Measurements from ENCODE around the gene CDC25B. TPM values are rescaled to one million over a fixed set of nuclear protein-coding genes. Genes with fewer than 3 reads are reported as not detected.

CDC25B gene
- total and polyA plus RNA-seq, 2 of the 13 experiments (the other 11 are each of a cell fraction or from before 2014, with no cell fraction given): 14.5 to 19.4 TPM

GRCh38 chr20:3795511-3796468 is at the start of gene CDC25B (continued):
- peak; percentile 96 for TF ChIP-seq TFDP2 (CRISPR knock-in tag; IDR thresholded peaks at IDR 0.05)
- TF ChIP-seq ZNF816 (CRISPR knock-in tag; IDR thresholded peaks at IDR 0.05; ENCODE audit: borderline replicate concordance): peak; percentile 80; the same call in 1 of the 2 replicates
- TF ChIP-seq NR0B2 (CRISPR knock-in tag; IDR thresholded peaks at IDR 0.05): 0 out of 2 replicates have a peak, but pooled peaks have one; percentile 33
- 0 out of 2 replicates have a peak, but pooled peaks have one; percentile 16 for TF ChIP-seq ZBTB37 (CRISPR knock-in tag; IDR thresholded peaks at IDR 0.05)
- peak; percentile 100 for TF ChIP-seq ZMYM3 (CRISPR knock-in tag; IDR thresholded peaks at IDR 0.05)
- TF ChIP-seq ZFAT (CRISPR knock-in tag; conservative IDR thresholded peaks at IDR 0.05): no peak
- TF ChIP-seq POGZ (CRISPR knock-in tag; IDR thresholded peaks at IDR 0.05): peak; percentile 48
- TF ChIP-seq CEBPG (CRISPR knock-in tag; IDR thresholded peaks at IDR 0.05): peak; percentile 45; the same call in 1 of the 2 replicates
- TF ChIP-seq YEATS2 (CRISPR knock-in tag; IDR thresholded peaks at IDR 0.05; ENCODE audit: borderline replicate concordance): peak; percentile 78
- no peak for TF ChIP-seq BRF2 (CRISPR knock-in tag; IDR thresholded peaks at IDR 0.05)
- TF ChIP-seq HES4 (CRISPR knock-in tag; IDR thresholded peaks at IDR 0.05; ENCODE audit: borderline replicate concordance): no peak
- no peak for TF ChIP-seq SMARCE1 (IDR thresholded peaks at IDR 0.05; ENCODE audit: borderline replicate concordance)
- peak; percentile 52; the same call in 1 of the 2 replicates for TF ChIP-seq TBX3 (IDR thresholded peaks at IDR 0.05; ENCODE audit: borderline replicate concordance)
- peak; percentile 86 for TF ChIP-seq ZNF350 (CRISPR knock-in tag; IDR thresholded peaks at IDR 0.05; ENCODE audit: borderline replicate concordance, low read depth)
- TF ChIP-seq ZNF773 (CRISPR knock-in tag; IDR thresholded peaks at IDR 0.05; ENCODE audit: borderline replicate concordance): no peak
- no peak for TF ChIP-seq RNF2 (conservative IDR thresholded peaks at IDR 0.05; ENCODE audit: low read depth)
- no peak; the same call in 1 of the 2 replicates for TF ChIP-seq NR2F6 (IDR thresholded peaks at IDR 0.05)
- TF ChIP-seq NR2F6 (CRISPR knock-in tag; IDR thresholded peaks at IDR 0.05): 0 out of 2 replicates have a peak, but pooled peaks have one; percentile 18
- TF ChIP-seq ATRX (CRISPR knock-in tag; IDR thresholded peaks at IDR 0.05; ENCODE audit: borderline replicate concordance): no peak
- TF ChIP-seq ZNF597 (CRISPR knock-in tag; IDR thresholded peaks at IDR 0.05): no peak
- TF ChIP-seq ZNF382 (CRISPR knock-in tag; IDR thresholded peaks at IDR 0.05; ENCODE audit: borderline replicate concordance): no peak
- TF ChIP-seq TAF1 (CRISPR knock-in tag; IDR thresholded peaks at IDR 0.05): peak; percentile 37; the same call in 1 of the 2 replicates
- TF ChIP-seq ZNF776 (CRISPR knock-in tag; IDR thresholded peaks at IDR 0.05): no peak
- no peak for TF ChIP-seq NFE2 (CRISPR knock-in tag; IDR thresholded peaks at IDR 0.05)
- TF ChIP-seq DDIT3 (CRISPR knock-in tag; IDR thresholded peaks at IDR 0.05): no peak

All from HepG2 (cell line).